PC-9 (cell line): ENCODE results near the gene CCDC9. TPM values are rescaled to one million over a fixed set of nuclear protein-coding genes. Genes with fewer than 3 reads are reported as not detected.

Experiments
- BruUV-seq: library from RNA; stranded (reverse); fragments of 400-500 nt; replicated peaks from 2 replicates; lab custom pipeline; 2021; lab: Mats Ljungman, UMichigan
- CTCF ChIA-PET: fragments of 300-600 bp; sonication (Branson Sonifier 250); formaldehyde crosslinking; loops from one replicate; lab custom pipeline; 2022; ENCODE audit warnings: antibody characterized with exemption; lab: Charles Lee
- POLR2A ChIA-PET: fragments of 300-600 bp; sonication (Branson Sonifier 250); formaldehyde crosslinking; loops from one replicate; lab custom pipeline; 2022; ENCODE audit warnings: antibody characterized with exemption; ENCODE audit not compliant: unreplicated experiment; lab: Charles Lee
- DNase-seq, 2 experiments: peaks; one replicate each; pipeline versions ENCODE4 v3.0.0 to v3.0.0-alpha.2; 2015 to 2022; ENCODE audit warnings: mixed read lengths in 1 of 2
- H2AFZ ChIP-seq: fragments of 200-600 bp; sonication (generic); 2 replicates; pipeline ENCODE4 v1.8.1; 2017; ENCODE audit warnings: antibody characterized with exemption
- H3F3A ChIP-seq: fragments of 200-600 bp; sonication (generic); 2 replicates; pipeline ENCODE4 v1.8.1; 2017; ENCODE audit warnings: antibody characterized with exemption, mild to moderate bottlenecking, low read depth; ENCODE audit not compliant: insufficient read depth
- H3K27ac ChIP-seq: fragments of 200-600 bp; sonication (generic); 2 replicates; pipeline ENCODE4 v1.6.1; 2016; ENCODE audit warnings: mixed run types
- H3K27me3 ChIP-seq: fragments of 200-600 bp; sonication (generic); 2 replicates; pipeline ENCODE4 v1.6.1; 2016; ENCODE audit warnings: low read depth, mixed run types; ENCODE audit not compliant: insufficient read depth
- H3K36me3 ChIP-seq: fragments of 200-600 bp; sonication (generic); 2 replicates; pipeline ENCODE4 v1.6.1; 2016; ENCODE audit warnings: low read depth, mixed run types
- H3K4me1 ChIP-seq: fragments of 200-600 bp; sonication (generic); replicated peaks from 2 replicates; pipeline ENCODE4 v1.6.1; 2016; ENCODE audit warnings: mixed run types; ENCODE audit not compliant: insufficient read depth
- H3K4me2 ChIP-seq: fragments of 200-600 bp; sonication (generic); 2 replicates; pipeline ENCODE4 v1.6.1; 2017; ENCODE audit warnings: mixed run types
- H3K4me3 ChIP-seq: fragments of 200-600 bp; sonication (generic); 2 replicates; pipeline ENCODE4 v1.6.1; 2016; ENCODE audit warnings: mixed run types
- H3K79me2 ChIP-seq: fragments of 200-600 bp; sonication (generic); 2 replicates; pipeline ENCODE4 v1.6.1; 2017; ENCODE audit warnings: low read depth, mixed run types
- H3K9me2 ChIP-seq: fragments of 200-600 bp; sonication (generic); 2 replicates; pipeline ENCODE4 v1.8.1; 2017; ENCODE audit warnings: mild to moderate bottlenecking; ENCODE audit not compliant: insufficient read depth
- H3K9me3 ChIP-seq: fragments of 200-600 bp; sonication (generic); 2 replicates; pipeline ENCODE4 v1.8.1; 2016; ENCODE audit warnings: low read depth; ENCODE audit not compliant: insufficient read depth
- H4K20me1 ChIP-seq: fragments of 200-600 bp; sonication (generic); 2 replicates; pipeline ENCODE4 v1.8.1; 2017; ENCODE audit not compliant: insufficient read depth
- EZH2 ChIP-seq: fragments of 200-600 bp; sonication (generic); IDR thresholded peaks from 2 replicates; pipeline ENCODE4 v1.8.0; 2017; ENCODE audit warnings: antibody characterized with exemption, low read depth
- intact Hi-C: fragments of 100-400 bp; cut with micrococcal nuclease; formaldehyde crosslinking; loops from one replicate; pipeline ENCODE4 v1.10.0; 2022; ENCODE audit not compliant: unreplicated experiment
- total RNA-seq: library from RNA; stranded (reverse); gene quantifications from 2 replicates; pipeline ENCODE4 v1.2.3, GENCODE V29; 2021
- TF ChIP-seq, protein P1 (sequence below): fragments of 200-600 bp; sonication (generic); conservative IDR thresholded peaks from 2 replicates; pipeline ENCODE4 v1.6.1; 2017; ENCODE audit warnings: mixed run types, antibody characterized with exemption, mild to moderate bottlenecking, moderate library complexity

The CCDC9 gene
- total RNA-seq, 1 experiment from 2014 or later = 37.0 TPM

DNA sequence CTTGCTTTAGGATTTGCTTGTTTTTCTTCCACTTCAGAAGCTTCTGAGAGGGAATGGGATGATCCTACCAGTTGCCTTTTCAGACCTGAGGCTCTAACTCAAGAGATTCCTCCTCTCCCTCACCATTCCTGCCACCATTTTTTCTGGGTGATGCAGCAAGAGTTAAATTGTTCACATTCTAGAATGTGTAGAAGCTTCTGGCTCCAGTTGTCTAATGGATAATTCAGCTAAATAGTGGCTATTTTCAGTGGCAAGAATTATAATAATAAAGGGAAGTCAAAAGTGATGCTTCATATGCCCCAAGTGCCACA, 46.2 kb upstream of the CCDC9 start:
- POLR2A ChIA-PET = interaction anchor here (0.7 kb wide), 1 partner anchor 34 kb away, joined by 3 read pairs; no protein-coding TSS in a partner anchor
- Histone ChIP-seq H2AFZ (no peak overlapping the region), H3K27me3 (no peaks in the 10 kb centered on the region), H3K36me3 (no peaks in the 10 kb centered on the region), H3F3A (peaks cover 56% of the 10 kb centered on the region), H3K4me2 (no peak overlapping the region), H3K9me3 (no peaks in the 10 kb centered on the region), H3K9me2 (no peaks in the 10 kb centered on the region), H3K4me3 (no peak overlapping the region), H3K4me1 (peaks cover 10% of the 10 kb centered on the region), H4K20me1 (no peaks in the 10 kb centered on the region), H3K27ac (peak overlapping the region; percentile 70), H3K79me2 (no peaks in the 10 kb centered on the region)
- BruUV-seq = no TSS peak
- intact Hi-C loops = loop anchor here (1.0 kb wide), 1 partner anchor 34 kb away; no protein-coding TSS in a partner anchor
- no peak for DNase-seq
- CTCF ChIA-PET = interaction anchor here (0.5 to 3.5 kb wide), 10 partner anchors 16 to 223 kb away, joined by 3 to 82 read pairs (median 6); no protein-coding TSS in a partner anchor
- no peak for TF ChIP-seq EZH2
- TF ChIP-seq, protein P1, sequence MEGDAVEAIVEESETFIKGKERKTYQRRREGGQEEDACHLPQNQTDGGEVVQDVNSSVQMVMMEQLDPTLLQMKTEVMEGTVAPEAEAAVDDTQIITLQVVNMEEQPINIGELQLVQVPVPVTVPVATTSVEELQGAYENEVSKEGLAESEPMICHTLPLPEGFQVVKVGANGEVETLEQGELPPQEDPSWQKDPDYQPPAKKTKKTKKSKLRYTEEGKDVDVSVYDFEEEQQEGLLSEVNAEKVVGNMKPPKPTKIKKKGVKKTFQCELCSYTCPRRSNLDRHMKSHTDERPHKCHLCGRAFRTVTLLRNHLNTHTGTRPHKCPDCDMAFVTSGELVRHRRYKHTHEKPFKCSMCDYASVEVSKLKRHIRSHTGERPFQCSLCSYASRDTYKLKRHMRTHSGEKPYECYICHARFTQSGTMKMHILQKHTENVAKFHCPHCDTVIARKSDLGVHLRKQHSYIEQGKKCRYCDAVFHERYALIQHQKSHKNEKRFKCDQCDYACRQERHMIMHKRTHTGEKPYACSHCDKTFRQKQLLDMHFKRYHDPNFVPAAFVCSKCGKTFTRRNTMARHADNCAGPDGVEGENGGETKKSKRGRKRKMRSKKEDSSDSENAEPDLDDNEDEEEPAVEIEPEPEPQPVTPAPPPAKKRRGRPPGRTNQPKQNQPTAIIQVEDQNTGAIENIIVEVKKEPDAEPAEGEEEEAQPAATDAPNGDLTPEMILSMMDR = no peak

DNA sequence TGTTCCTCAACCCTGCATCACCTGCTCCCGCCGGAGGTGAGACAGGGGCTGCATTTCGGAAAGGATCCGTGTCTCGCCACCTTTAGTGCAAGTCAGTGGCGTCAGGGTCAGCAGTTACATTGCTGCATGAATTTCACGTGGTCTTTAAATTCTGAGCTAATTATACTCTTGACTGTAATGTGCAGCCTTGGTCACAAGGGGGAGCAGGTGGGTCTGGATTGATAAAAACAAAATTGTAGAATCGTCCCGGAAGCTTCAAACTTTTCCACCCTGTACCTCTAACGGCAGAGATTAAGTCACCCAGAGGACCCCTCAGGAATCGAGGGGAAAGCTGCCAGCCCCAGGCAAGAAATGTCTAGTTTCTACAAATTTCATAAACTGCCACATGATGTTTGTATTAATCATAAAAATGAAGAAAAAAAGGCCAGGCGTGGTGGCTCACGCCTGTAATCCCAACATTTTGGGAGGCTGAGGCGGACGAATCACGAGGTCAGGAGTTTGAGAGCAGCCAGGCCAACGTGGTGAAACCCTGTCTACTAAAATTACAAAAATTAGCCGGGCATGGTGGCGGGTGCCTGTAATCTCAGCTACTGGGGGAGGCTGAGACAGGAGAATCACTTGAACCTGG, 45.5 kb upstream of the CCDC9 start:
- Histone ChIP-seq H4K20me1 (no peaks in the 10 kb centered on the region), H3K9me3 (no peaks in the 10 kb centered on the region), H3K4me3 (no peak overlapping the region), H3K27ac (peak overlapping the region; percentile 70), H3K36me3 (no peaks in the 10 kb centered on the region), H3K27me3 (no peaks in the 10 kb centered on the region), H3K79me2 (no peaks in the 10 kb centered on the region), H2AFZ (peak overlapping the region; percentile 64; the same call in 1 of the 2 replicates), H3F3A (peaks cover 56% of the 10 kb centered on the region), H3K9me2 (no peaks in the 10 kb centered on the region), H3K4me1 (peaks cover 15% of the 10 kb centered on the region), H3K4me2 (peak overlapping the region; percentile 41)
- peak; percentile 67 to 70 for DNase-seq
- TF ChIP-seq, protein P1 = peak; percentile 95
- no peak for TF ChIP-seq EZH2
- BruUV-seq = no TSS peak
- ChIA-PET POLR2A (interaction anchor here (0.6 to 0.7 kb wide), 6 partner anchors 30 to 131 kb away, joined by 3 to 6 read pairs (median 4); no protein-coding TSS in a partner anchor), CTCF (interaction anchor here (0.5 to 3.5 kb wide), 12 partner anchors 16 to 222 kb away, joined by 3 to 82 read pairs (median 6); no protein-coding TSS in a partner anchor)
- intact Hi-C loops = loop anchor here (1.0 kb wide), 1 partner anchor 33 kb away; no protein-coding TSS in a partner anchor

DNA sequence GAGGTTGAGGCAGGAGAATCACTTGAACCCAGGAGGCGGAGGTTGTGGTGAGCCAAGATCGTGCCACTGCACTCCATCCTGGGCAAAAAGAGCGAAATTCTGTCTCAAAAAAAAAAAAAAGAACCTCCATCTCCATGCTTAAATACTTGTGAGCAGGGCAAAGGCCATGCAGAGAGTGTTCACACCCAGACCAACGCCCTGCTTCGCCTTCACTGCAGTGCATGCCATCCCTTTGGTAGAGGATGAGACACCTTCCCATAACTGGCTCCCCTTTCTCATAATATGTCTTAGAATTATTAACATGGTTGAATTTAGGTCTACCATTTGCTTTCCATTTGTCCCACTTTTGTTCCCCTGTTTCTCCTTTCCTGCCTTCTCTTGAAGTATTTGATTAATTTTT, 40.7 kb upstream of the CCDC9 start:
- Histone ChIP-seq H3K27me3 (no peaks in the 10 kb centered on the region), H3K4me1 (peaks cover 12% of the 10 kb centered on the region), H3K9me3 (no peaks in the 10 kb centered on the region), H3K4me3 (no peak overlapping the region), H3F3A (peaks cover 25% of the 10 kb centered on the region), H3K36me3 (no peaks in the 10 kb centered on the region), H3K4me2 (no peak overlapping the region), H2AFZ (no peak overlapping the region), H4K20me1 (no peaks in the 10 kb centered on the region), H3K9me2 (no peaks in the 10 kb centered on the region), H3K27ac (no peak overlapping the region), H3K79me2 (no peaks in the 10 kb centered on the region)
- BruUV-seq = no TSS peak
- TF ChIP-seq EZH2 = no peak
- TF ChIP-seq, protein P1 = no peak
- ChIA-PET POLR2A (interaction anchor here (0.8 kb wide), 1 partner anchor 28 kb away, joined by 4 read pairs; no protein-coding TSS in a partner anchor), CTCF (interaction anchor here (0.7 to 2.8 kb wide), 2 partner anchors 29 to 212 kb away, joined by 7 to 9 read pairs; no protein-coding TSS in a partner anchor)
- intact Hi-C loops = no loop called here
- no peak for DNase-seq
